HL-60/S4 (cell line): ENCODE data around the gene ZBTB11.
"Not testable (repeated sequence)": the region's sequence is repeated elsewhere in the genome, so short reads cannot be mapped to it uniquely, and the experiment has no call there.

Source experiments
- in situ Hi-C: fragments of 300-500 bp; cut with MboI; formaldehyde crosslinking; loops from 2 replicates; pipeline ENCODE4 v1.14.3; 2022; ENCODE audit warnings: low sequenced_read_pairs

ZBTB11 gene

GRCh38 chr3:101623656-101624055, 53.3 kb downstream of the ZBTB11 start:
- in situ Hi-C loops, result no loop called here

DNA sequence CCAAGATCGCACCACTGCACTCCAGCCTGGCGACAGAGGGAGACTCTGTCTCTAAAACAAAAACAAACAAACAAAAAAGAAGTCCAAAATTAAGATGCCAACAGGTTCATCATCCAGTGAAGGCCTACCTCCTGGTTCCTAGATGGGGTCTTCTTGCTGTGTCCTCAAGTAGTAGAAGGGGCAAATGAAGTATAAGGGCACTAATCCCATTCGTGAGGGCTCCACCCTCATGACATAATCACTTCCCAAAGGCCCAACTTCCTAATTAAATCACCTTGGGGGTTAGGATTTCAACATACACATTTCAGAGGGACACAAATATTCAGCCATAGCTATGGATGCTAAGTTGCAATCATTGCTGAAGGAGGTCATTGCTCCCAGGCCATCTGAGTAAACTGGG, 57.2 kb downstream of the ZBTB11 start:
- in situ Hi-C loops, result no loop called here

DNA sequence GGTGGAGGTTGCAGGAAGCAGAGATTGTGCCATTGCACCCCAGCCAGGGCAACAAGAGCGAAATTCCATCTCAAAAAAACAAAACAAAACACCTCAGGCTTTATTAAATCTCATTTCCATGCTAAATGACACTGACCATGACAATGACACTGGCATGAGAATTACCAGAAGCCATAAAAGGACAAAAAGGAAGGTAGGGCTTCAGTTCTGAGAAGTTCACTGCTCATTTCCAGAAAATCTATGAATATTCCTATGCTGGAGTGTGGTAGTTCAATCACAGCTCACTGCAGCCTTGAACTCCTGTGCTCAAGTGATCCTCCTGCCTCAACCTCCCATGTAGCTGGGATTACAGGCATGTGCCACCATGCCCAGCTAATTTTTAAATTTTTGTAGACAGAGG, 58.2 kb downstream of the ZBTB11 start:
- in situ Hi-C loops, result no loop called here

GRCh38 chr3:101617478-101617877, 59.5 kb downstream of the ZBTB11 start:
- in situ Hi-C loops, result no loop called here

- in situ Hi-C loops, result no loop called here
These were observed 61.4 kb downstream of the ZBTB11 start for GRCh38 chr3:101615525-101615924.

- in situ Hi-C loops, result not testable (repeated sequence)
These were observed 63.9 kb downstream of the ZBTB11 start for GRCh38 chr3:101613014-101613413.

GRCh38 chr3:101611023-101611422, 65.9 kb downstream of the ZBTB11 start:
- in situ Hi-C loops, result no loop called here

GRCh38 chr3:101605398-101605797, 71.5 kb downstream of the ZBTB11 start:
- in situ Hi-C loops, result not testable (repeated sequence)

- in situ Hi-C loops, result no loop called here
These were observed 73.7 kb downstream of the ZBTB11 start for GRCh38 chr3:101603184-101603583.

DNA sequence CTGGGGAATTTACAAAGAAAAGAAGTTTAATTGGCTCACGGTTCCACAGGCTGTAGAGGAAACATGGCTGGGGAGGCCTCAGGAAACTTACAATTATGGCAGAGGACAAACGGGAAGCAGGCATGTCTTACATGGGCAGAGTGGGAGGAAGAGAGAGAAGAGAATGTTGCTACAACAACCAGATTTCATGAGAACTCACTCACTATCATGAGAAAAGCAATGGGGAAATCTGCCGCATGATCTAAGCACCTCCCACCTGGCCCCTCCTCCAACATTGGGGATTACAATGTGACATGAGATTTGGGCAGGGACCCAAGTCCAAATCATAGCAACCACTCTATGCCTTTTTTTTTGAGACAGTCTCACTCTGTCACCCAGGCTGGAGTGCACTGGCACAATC, 74.2 kb downstream of the ZBTB11 start:
- in situ Hi-C loops, result no loop called here
